Measurements from ENCODE around the gene GPRASP1. TPM values are rescaled to one million over a fixed set of nuclear protein-coding genes. Genes with fewer than 3 reads are reported as not detected.

GPRASP1 gene
- total RNA-seq, 1 donor from 2014 or later, result 2.5 TPM

DNA sequence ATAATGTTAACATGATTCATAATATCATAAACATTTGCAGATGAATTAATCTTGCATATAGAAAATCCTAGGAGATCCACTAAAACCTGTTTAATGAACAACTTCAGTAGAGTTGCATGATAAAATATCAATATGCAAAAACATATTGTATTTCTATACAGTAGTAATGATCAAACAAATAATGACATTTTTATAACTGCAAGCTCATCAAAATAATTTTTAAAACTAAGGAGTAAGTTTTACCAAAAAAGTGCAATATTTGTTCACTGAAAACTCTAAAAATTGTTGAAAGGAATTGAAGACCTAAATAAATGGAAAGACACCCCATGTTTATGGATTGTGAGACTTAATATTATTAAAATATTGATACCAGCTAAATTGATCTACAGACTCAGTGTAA is 45.0 kb downstream of the GPRASP1 start:
- no peak for DNase-seq (ENCODE audit: low read depth)

DNA sequence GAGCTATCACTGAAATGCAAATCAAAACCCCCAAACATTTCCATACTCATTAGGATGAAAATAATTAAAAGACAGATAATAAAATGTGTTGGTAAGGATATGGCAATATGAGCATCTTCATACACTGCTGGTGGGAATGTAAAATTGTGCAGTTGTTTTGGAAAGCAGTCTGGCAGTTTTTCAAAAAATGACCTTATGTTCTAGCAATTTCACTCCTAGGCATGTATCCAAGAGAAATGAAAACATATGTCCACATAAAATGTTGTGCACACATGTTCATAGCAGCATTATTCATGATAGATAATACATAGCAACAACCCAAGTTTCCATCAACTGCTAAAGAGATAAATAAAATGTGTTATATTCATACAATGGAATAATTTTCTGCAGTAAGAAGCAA is 46.2 kb downstream of the GPRASP1 start:
- DNase-seq (ENCODE audit: low read depth), result no peak

Other genes starting within 250 kb of the GPRASP1 start
- not detected in 2 replicates for gene NXF2B, start 211.5 kb upstream of the GPRASP1 start, total RNA-seq
- not detected in 2 replicates for gene TCP11X2, start 179.7 kb upstream of the GPRASP1 start, total RNA-seq
- 0.15 and 0.69 TPM in 2 replicates for gene TMSB15A, start 134.7 kb upstream of the GPRASP1 start, total RNA-seq
- gene ARMCX5, start 52.0 kb upstream of the GPRASP1 start, total RNA-seq, result 17.0 and 19.9 TPM in 2 replicates
- gene GPRASP2, start 61.0 kb downstream of the GPRASP1 start, total RNA-seq, result 11.5 and 13.2 TPM in 2 replicates
- 0.87 and 4.8 TPM in 2 replicates for gene GPRASP3, start 69.3 kb downstream of the GPRASP1 start, total RNA-seq